GM19372 (cell line): ENCODE measurements around the gene CSDE1.

Experiments used
- ATAC-seq: cut with Tn5 transposase; IDR thresholded peaks from one replicate; pipeline ENCODE4 v1.9.1; 2021; ENCODE audit warnings: mild to moderate bottlenecking, low read depth, moderate library complexity; ENCODE audit not compliant: unreplicated experiment

The CSDE1 gene

GRCh38 chr1:114750780-114751179 is 7.0 kb downstream of the CSDE1 start:
- ATAC-seq: no peak

- ATAC-seq: no peak
Measured at GRCh38 chr1:114749835-114750234, 7.9 kb downstream of the CSDE1 start.

- no peak for ATAC-seq
Measured at GRCh38 chr1:114746450-114747121, 11.2 kb downstream of the CSDE1 start.

- ATAC-seq: no peak
Measured at GRCh38 chr1:114745291-114745690, 12.5 kb downstream of the CSDE1 start.

GRCh38 chr1:114741963-114742746 is 15.6 kb downstream of the CSDE1 start:
- ATAC-seq: no peak

- ATAC-seq: no peak
Measured at GRCh38 chr1:114740331-114740730, 17.5 kb downstream of the CSDE1 start.

GRCh38 chr1:114737314-114737849 is 20.4 kb downstream of the CSDE1 start:
- no peak for ATAC-seq

- no peak for ATAC-seq
Measured at GRCh38 chr1:114735479-114735878, 22.3 kb downstream of the CSDE1 start.

GRCh38 chr1:114729782-114730181 is 28.0 kb downstream of the CSDE1 start:
- no peak for ATAC-seq

- no peak for ATAC-seq
Measured at GRCh38 chr1:114728553-114728952, 29.2 kb downstream of the CSDE1 start.

- no peak for ATAC-seq
Measured at GRCh38 chr1:114725230-114725629, 32.6 kb downstream of the CSDE1 start.

- ATAC-seq: no peak
Measured at GRCh38 chr1:114723915-114724314, 33.9 kb downstream of the CSDE1 start.

- ATAC-seq: no peak
Measured at GRCh38 chr1:114723457-114723856, 34.3 kb downstream of the CSDE1 start.

GRCh38 chr1:114720492-114720891 is 37.3 kb downstream of the CSDE1 start:
- ATAC-seq: no peak

- ATAC-seq: no peak
Measured at GRCh38 chr1:114719424-114719787, 38.4 kb downstream of the CSDE1 start.

- ATAC-seq: no peak
Measured at GRCh38 chr1:114718661-114719423, 38.9 kb downstream of the CSDE1 start.

GRCh38 chr1:114716304-114717170 is 41.2 kb downstream of the CSDE1 start, which contains the start of gene NRAS:
Gene NRAS (minus strand): TSS chr1:114716771. CDS start chr1:114716160, 611 bp downstream.
- ATAC-seq: peak; percentile 97

GRCh38 chr1:114715952-114716303 is 41.9 kb downstream of the CSDE1 start:
- no peak for ATAC-seq

GRCh38 chr1:114712977-114713376 is 44.8 kb downstream of the CSDE1 start:
- no peak for ATAC-seq

- ATAC-seq: no peak
Measured at GRCh38 chr1:114710360-114710759, 47.4 kb downstream of the CSDE1 start.
